K562 (cell line): ENCODE results near the gene JPT1. TPM values are rescaled to one million over a fixed set of nuclear protein-coding genes. Genes with fewer than 3 reads are reported as not detected.
A peak's percentile ranks its signal among the peaks of the same experiment; 100 is the strongest.

ENCODE experiments used
- ARID3B ChIP-seq: fragments of 250-450 bp; sonication (Bioruptor Pico); IDR thresholded peaks from 2 replicates; pipeline ENCODE4 v1.4.0; 2020; ENCODE audit warnings: borderline replicate concordance
- CREB3 ChIP-seq: fragments of 450-650 bp; conservative IDR thresholded peaks from 2 replicates; pipeline ENCODE4 v1.6.1; 2016; ENCODE audit warnings: missing genetic modification characterization, low read depth, mild to moderate bottlenecking, missing compliant biosample characterization, moderate library complexity
- E2F1 ChIP-seq: sonication (generic); formaldehyde crosslinking; IDR thresholded peaks from 2 replicates; pipeline ENCODE4 v1.8.1; 2023; ENCODE audit warnings: mild to moderate bottlenecking, missing genetic modification reagents, moderate library complexity
- ELF4 ChIP-seq: fragments of 450-650 bp; formaldehyde crosslinking; IDR thresholded peaks from 2 replicates; pipeline ENCODE4 v1.4.0; 2022; ENCODE audit warnings: missing genetic modification characterization
- ETV5 ChIP-seq: sonication (generic); formaldehyde crosslinking; IDR thresholded peaks from 2 replicates; pipeline ENCODE4 v1.4.0; 2020; ENCODE audit warnings: low read depth, mild to moderate bottlenecking, missing genetic modification reagents
- FOXA3 ChIP-seq, 2 experiments: fragments of 450-650 bp in 1 of 2; sonication (generic) in 1 of 2; formaldehyde crosslinking; IDR thresholded peaks in 1 of 2; conservative IDR thresholded peaks in 1 of 2; 2 replicates each; pipeline versions ENCODE4 v1.4.0 to v1.8.0; 2020 to 2022; ENCODE audit warnings: mild to moderate bottlenecking in 2 of 2, missing genetic modification reagents in 1 of 2
- KDM1A ChIP-seq, 2 experiments: fragments of 450-650 bp; IDR thresholded peaks; 2 replicates each; pipeline ENCODE4 v1.6.1; 2016; ENCODE audit warnings: mild to moderate bottlenecking in 2 of 2
- PREB ChIP-seq: sonication (generic); formaldehyde crosslinking; IDR thresholded peaks from 2 replicates; pipeline ENCODE4 v1.8.1; 2023; ENCODE audit warnings: mild to moderate bottlenecking, missing genetic modification reagents
- TFAM ChIP-seq: fragments of 250-450 bp; sonication (Bioruptor Pico); conservative IDR thresholded peaks from 2 replicates; pipeline ENCODE4 v1.5.0; 2021; ENCODE audit warnings: mild to moderate bottlenecking, moderate library complexity
- ZNF41 ChIP-seq: fragments of 250-450 bp; sonication (Bioruptor Pico); conservative IDR thresholded peaks from 2 replicates; pipeline ENCODE4 v1.4.0; 2020; ENCODE audit warnings: mild to moderate bottlenecking
- ZNF592 ChIP-seq: fragments of 450-650 bp; IDR thresholded peaks from 2 replicates; pipeline ENCODE4 v1.6.1; 2017; ENCODE audit warnings: antibody characterized with exemption, mild to moderate bottlenecking
- ZNF655 ChIP-seq: fragments of 250-450 bp; sonication (Bioruptor Pico); IDR thresholded peaks from 2 replicates; pipeline ENCODE4 v1.5.0; 2021
- ZSCAN32 ChIP-seq: fragments of 450-650 bp; formaldehyde crosslinking; IDR thresholded peaks from 2 replicates; pipeline ENCODE4 v1.4.0; 2020; ENCODE audit warnings: mild to moderate bottlenecking, moderate library complexity
- polyA plus RNA-seq, 8 experiments: library from polyadenylated mRNA; depleted of rRNA in 4 of 8; stranded (reverse) in 5 of 8; unstranded in 3 of 8; fragments of >200 nt; fragmentation: Nextera tagmentation in 2 of 8; fragmentation: Illumina TruSeq in 1 of 8; extraction: Ambion mirVana in 2 of 8; extraction: Trizol in 1 of 8; gene quantifications; 2 replicates each; pipeline versions ENCODE4 v1.2.1 to v1.2.3, GENCODE V29; 2011 to 2014; ENCODE audit warnings: inconsistent platforms in 1 of 8, missing spikeins in 1 of 8
- total RNA-seq, 7 experiments: library from RNA; depleted of rRNA in 6 of 7; stranded (reverse); fragments of >200 nt in 6 of 7; fragmentation: Illumina TruSeq in 2 of 7; extraction: Trizol in 2 of 7; gene quantifications; 2 replicates each; pipeline versions ENCODE4 v1.2.1 to v1.2.3, GENCODE V29; 2011 to 2021; ENCODE audit warnings: low replicate concordance in 1 of 7

The JPT1 gene
- total and polyA plus RNA-seq, 9 of the 15 experiments (the other 6 are each of a cell fraction or from before 2014, with no cell fraction given) = 56.7 to 292 (median 144) TPM

- TF ChIP-seq CREB3 (tag) (no peak), ELF4 (CRISPR knock-in tag) (no peak), ZNF655 (CRISPR knock-in tag) (no peak), ZNF592 (peak; percentile 56; the same call in 1 of the 2 replicates), ETV5 (peak; percentile 16; the same call in 1 of the 2 replicates), ZNF41 (CRISPR knock-in tag) (no peak), ZSCAN32 (CRISPR knock-in tag) (no peak), E2F1 (CRISPR knock-in tag) (no peak), PREB (no peak), FOXA3 (CRISPR knock-in tag; conservative IDR thresholded peaks at IDR 0.05 in 1 of 2, IDR thresholded peaks at IDR 0.05 in 1 of 2) (no peak), KDM1A (IDR thresholded peaks at IDR 0.05) (no peak), ARID3B (CRISPR knock-in tag) (no peak), TFAM (no peak)
Observed at GRCh38 chr17:75087558-75088453, 66.5 kb downstream of the JPT1 start, which contains the start of gene SLC16A5 (continued).
